ENCODE results near the gene RIMBP2.

The RIMBP2 gene

DNA sequence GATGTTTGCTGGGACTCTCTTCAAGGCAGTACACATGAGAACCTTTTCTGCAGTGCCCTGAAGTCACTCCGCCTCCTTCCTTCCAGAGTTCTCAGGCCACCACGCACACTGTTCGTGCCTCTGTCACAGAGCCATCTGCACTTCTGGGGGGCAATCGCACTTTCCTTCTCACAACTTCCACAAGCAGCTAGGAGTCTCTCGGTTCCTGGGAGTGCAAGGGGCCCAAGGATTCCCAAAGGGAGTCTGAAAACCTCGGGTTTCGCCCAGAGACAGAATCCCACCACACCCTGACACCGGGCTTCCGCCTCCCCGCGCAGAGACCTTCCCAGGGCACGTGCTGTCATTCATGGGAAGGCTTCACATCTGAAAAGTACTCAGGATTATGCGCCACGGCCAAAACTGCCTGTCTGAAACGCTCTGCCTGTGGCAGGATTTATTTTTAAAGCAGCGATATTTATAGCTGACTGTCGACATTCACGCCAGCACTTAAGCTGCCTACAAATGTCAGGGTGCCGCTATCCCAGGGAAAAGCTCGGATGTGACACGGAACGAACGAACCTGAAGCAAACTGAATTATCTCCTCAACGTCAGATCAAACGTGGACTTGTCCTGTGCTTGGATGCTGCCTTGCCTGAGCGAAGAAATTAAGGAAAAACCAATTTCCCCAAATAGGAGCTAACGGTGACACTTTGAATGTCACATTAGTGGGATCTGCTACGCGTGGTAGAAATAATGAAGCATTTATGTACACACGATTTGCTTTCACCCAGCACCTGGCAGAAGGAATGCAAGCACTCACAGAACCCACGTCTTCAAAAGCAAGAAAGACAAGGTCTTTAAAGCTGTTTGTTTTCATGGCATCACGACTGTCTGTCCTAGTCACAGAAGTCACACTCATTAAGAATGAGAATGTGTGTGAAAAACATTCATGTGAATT lies 224.4 kb downstream of the RIMBP2 start:
- DNase-seq (ENCODE audit: low spot score): no peak

DNA sequence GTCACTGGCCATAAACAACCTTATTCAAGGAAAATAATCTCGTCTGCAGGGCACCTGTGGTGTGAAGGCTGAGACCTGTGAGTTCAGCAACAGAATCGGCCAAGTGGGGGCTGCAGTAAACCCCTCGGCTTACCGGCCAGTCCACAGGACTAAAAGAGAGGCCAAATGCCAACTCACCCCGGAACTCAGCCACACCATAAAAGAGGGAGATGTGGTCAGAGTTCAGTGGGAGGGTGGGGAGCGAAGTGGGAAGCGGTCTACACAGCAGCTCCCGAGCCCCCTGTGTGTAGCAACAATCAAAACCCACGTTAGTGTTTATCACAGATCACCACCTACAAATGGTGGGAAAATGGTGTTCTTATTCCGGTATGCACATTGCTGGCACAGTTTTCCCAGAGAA lies 225.4 kb downstream of the RIMBP2 start:
- no peak for DNase-seq (ENCODE audit: low spot score)
- Histone ChIP-seq H3K27ac (no peak overlapping the region), H3K4me3 (no peak overlapping the region)
- TF ChIP-seq, protein P1, sequence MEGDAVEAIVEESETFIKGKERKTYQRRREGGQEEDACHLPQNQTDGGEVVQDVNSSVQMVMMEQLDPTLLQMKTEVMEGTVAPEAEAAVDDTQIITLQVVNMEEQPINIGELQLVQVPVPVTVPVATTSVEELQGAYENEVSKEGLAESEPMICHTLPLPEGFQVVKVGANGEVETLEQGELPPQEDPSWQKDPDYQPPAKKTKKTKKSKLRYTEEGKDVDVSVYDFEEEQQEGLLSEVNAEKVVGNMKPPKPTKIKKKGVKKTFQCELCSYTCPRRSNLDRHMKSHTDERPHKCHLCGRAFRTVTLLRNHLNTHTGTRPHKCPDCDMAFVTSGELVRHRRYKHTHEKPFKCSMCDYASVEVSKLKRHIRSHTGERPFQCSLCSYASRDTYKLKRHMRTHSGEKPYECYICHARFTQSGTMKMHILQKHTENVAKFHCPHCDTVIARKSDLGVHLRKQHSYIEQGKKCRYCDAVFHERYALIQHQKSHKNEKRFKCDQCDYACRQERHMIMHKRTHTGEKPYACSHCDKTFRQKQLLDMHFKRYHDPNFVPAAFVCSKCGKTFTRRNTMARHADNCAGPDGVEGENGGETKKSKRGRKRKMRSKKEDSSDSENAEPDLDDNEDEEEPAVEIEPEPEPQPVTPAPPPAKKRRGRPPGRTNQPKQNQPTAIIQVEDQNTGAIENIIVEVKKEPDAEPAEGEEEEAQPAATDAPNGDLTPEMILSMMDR (IDR thresholded peaks at IDR 0.05): no peak

More for the DNA sequence above, 224.4 kb downstream of the RIMBP2 start:
- TF ChIP-seq, protein P1 (IDR thresholded peaks at IDR 0.05): no peak
- no peak overlapping the region for H3K4me3 ChIP-seq
- no peak overlapping the region for H3K27ac ChIP-seq

DNA sequence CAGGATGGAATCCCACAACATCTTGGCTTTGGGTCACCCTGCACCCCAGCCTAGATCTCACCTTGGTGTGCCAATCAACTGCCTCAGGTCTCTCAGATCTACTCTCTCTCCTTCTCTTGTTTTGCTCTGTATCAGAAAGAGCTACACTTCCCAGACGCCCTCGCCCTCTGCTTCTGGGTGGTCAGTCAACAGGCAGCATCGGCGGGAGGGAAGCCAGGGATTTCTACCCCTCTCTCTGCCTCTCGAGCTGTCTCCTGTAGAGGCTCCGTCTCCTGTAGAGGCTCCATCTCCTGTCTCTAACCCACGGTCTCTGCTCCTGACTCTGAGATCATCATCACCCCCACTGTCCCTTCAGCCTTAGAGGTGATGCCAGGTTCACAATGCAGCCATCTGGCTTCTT lies 226.8 kb downstream of the RIMBP2 start:
- no peak overlapping the region for H3K4me3 ChIP-seq
- TF ChIP-seq, protein P1 (IDR thresholded peaks at IDR 0.05): no peak
- H3K27ac ChIP-seq: no peak overlapping the region
- DNase-seq (ENCODE audit: low spot score): no peak

DNA sequence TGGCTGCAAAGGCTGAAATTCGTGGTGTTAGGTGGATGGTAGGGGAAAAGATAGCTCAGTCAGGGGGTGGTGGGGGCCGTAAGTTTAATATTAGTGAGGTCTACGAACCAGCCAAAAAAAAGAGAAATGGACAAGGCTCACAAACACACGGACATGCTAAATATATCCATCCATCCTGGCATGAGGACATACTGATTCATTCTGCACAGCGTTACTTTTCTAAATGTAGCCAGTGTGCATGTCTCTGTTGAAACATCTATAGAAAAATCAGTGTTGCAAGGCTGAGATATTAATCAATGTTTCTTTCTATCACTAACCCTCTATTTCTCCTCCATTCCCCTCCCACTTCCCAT lies 227.8 kb downstream of the RIMBP2 start:
- no peak overlapping the region for H3K4me3 ChIP-seq
- no peak overlapping the region for H3K27ac ChIP-seq
- TF ChIP-seq, protein P1 (IDR thresholded peaks at IDR 0.05): no peak
- no peak for DNase-seq (ENCODE audit: low spot score)

DNA sequence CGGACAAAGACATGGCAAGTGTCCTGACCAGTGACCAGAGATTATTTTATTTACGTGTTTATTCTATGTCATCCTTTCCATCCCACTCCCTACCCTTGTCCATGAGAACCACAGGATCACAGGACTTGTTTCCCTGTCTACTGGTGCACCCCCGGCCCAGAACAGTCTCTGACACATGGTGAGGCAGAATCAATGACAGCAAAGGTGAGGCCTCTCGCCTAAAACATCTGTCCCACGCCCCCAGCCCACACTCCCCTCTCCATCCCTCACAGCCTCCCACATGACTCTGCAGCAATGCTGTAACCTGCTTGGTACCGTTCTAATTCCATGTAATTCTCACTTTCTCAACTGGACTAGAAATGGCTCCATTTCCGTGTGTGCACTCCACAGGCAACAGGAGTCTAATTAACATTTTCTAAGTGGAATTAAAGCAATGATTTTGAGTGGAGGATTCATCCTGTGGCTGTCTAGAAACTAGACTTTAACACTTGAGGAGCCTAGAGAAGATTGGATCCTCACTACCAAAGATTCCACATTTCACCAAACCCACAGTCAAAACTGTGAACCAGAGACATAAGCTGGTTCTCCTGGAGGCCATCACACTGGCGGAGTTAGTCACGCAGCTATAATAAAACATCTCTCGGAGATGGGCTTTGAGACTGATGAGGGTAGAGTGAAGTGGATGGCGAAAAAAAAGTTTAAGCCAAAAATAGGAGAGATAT lies 228.3 kb downstream of the RIMBP2 start:
- no peak overlapping the region for H3K4me3 ChIP-seq
- no peak overlapping the region for H3K27ac ChIP-seq
- no peak for DNase-seq (ENCODE audit: low spot score)
- TF ChIP-seq, protein P1 (IDR thresholded peaks at IDR 0.05): no peak

DNA sequence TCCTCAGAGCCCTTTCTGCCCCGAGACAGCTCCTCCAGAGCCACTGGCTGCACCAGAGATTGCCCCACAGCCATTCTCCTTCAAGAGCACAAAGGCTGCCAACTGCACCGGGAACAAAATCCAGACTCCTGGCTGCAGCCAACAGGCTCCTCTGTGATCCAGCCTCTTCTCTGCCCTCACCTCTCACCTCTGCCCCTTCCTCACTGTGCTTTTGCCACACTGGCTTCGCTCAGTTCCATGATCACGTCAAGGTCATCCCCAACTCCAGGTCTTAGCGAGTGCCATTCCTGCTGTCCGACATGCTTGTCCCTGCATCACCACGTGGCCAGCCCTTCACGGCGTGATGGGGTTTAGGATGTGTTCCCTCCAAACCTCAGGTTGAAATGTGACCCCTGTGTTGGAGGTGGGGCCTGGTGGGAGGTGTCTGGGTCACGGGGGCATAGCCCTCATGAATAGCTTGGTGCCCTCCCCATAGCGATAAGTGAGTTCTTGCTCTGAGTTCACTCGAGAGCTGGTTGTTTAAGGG lies 229.1 kb downstream of the RIMBP2 start:
- no peak for DNase-seq (ENCODE audit: low spot score)
- TF ChIP-seq, protein P1 (IDR thresholded peaks at IDR 0.05): no peak
- no peak overlapping the region for H3K4me3 ChIP-seq
- H3K27ac ChIP-seq: no peak overlapping the region
